ENCODE measurements around the gene MS4A4E.
"Not testable (repeated sequence)": the region's sequence is repeated elsewhere in the genome, so short reads cannot be mapped to it uniquely, and the experiment has no call there.

MS4A4E gene

DNA sequence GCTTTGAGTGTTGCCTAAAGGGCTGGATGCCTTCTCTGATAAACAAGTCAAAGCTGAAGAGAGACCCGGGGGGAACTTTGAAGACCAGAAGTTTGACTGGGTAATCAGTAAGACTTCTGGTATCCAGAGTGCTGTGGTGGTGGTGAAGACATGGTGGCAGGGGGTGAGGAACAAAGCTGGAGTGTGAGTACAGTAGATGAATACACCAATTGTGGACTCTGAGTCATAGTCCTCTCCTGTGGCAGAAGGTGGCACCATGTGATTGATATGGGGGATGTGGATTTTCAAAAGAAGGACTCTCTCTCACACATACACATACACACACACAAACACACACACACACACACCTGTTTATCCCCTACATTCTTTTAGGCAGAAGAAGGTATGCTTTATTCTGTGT, 72.4 kb downstream of the MS4A4E start:
- DNase-seq, result no peak

DNA sequence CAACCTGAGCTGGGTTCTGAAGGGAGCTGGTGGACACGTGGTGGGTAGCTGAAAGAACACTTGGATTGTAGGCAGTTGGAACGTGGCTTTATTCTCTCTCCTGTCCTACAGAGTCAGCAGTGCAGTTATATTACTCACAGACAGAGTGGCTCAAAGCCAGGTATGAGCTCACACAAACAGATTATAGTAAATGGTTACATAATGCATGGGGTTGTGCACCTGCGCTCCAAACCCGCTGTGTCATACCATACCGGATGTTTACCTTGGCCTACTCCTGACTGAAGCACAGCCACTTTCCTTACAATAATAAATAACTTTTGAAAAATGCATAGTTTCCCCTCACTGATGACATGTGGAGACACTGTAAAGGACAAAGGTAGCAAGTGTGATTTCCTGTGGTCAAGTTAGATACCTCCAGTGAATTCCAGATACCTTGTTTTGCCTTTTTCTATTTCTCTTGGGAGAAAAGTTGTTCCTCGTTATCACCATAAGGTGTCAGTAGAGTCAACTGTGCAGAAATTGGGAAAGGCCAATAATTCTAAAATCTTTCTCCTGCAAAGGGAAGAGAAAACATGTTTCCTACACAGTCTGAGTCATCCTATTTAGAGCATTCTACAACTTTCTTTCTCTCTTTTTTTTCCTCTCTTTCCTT, 73.5 kb downstream of the MS4A4E start:
- no peak for DNase-seq

DNA sequence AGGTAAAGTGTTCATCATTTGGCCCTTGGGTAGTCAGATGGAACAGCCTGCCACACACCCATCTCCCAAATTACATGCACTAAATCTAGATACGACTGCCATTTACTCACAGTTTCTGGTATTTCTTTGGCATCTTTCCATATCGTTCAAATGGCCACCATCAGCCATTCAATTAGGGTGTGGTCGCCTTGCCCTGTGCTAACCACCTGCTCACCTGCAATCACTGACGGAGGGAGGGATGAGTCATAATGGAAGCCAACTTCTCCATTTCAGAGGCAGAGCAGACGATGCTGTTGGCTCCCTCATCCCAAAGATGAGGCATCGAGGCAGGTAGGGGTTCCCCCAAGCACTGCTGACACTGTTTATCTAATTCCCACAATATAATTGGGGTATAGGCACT, 74.6 kb downstream of the MS4A4E start:
- no peak for DNase-seq

DNA sequence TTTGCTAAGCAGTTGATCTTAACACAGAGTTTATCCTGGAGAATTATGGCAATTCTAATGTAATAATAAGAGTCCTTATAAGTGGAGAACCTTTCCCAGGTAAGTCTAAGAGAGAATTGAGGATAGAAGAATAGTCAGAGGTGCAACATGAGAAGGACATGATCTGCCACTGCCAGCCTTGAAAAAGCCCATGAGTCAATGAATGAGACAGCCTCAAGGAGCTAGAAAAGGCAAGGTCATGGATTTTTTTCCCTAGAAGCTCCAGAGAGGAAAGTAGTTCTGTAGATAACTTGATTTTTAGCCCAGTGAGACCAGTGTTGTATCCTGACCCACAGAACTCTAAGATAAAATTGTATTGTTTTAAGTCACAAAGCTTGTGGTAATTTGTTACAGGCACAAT, 77.0 kb downstream of the MS4A4E start:
- DNase-seq, result no peak

DNA sequence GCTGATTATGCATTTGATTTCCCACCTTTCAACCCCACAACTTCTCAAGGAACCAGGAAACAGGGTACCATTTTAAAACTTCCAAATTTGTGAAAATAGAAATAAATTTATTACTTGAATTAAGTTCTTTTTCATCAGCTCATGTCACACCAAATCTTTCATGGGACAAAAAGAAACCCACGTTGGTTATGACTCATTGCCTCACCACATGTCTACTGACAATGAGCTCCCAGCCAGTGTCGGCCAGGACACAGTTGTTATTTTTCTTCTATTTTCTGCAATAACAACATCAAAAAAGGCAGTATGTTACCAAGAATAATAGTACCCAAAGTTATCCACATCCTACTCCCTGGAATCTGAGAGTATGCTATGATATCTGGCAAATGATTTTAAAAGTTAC, 77.4 kb downstream of the MS4A4E start:
- DNase-seq, result no peak

DNA sequence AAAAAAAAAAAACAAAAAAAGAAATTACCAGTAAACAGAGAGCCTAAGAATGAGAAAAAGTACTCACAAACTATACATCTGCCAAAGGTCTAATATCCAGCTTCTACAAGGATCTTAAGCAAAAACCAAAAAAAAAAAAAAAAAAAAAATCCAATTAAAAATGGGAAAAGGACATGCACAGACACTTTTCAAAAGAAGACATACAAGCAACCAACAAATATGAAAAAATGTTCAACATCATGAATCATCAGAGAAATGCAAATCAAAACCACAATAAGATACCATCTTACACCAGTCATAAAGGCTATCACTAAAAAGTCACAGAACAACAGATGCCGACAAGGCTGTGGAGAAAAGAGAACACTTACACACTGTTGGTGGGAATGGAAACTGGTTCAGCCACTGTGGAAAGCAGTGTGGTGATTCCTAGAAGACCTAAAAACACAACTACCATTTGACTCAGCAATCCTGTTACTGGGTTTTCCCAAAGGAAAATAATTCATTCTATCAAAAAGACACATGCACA, 78.3 kb downstream of the MS4A4E start:
- no peak for DNase-seq

DNA sequence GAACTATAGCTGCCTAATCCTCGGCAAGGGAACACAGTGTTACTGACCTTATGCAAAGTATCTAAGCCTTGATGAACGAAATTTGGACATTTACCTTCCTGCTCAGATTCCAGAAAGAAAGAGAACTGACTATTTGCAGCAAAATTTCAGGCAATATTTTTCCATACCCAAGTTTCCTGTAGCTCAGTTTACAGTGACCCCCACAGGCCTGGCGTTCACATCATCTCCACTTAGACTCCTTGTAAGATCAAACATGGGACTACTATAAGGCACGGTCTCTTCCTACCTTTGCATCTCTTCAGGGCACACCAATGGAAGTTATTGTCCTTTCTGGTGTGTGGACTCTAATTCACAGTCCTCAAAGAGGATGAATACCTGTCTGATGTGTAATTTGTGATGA, 81.2 kb downstream of the MS4A4E start:
- DNase-seq, result no peak

DNA sequence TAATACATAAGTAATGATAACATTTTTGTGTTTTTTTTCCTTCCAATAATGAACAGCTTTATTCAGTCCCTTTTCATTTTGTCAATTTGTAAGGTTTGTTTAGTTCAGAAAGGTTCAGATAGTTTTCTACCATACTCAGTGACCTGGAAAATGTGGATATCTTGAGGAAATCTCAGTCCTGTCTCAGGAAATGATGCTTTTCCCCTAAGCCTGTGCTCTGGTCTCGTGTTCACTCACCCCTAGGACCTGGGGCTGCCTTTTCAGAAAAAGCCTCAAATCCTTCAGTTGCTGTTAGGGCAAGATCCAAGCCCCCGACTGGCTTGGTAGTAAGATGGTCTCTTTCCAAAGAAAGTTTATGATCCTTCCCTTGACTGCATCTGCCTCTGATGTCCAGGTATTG, 81.8 kb downstream of the MS4A4E start:
- no peak for DNase-seq

DNA sequence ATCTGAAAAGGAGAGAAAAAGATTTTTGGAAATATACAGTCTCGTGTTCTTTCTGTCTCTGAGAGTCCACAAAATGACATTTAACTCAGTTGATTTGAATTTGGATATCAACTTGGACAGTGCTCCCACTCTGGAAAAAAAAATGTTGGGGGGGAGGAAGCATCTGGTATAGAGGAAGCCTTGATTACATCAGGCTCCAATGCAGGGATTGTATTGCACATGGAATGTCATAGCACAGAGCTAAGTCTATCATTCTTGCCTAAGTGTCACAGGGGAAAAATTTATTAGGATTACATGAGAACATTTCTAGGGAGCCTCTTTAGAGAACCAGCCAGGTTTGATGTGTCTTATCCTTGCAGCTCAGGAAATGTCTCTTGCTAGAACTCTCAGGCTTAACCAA, 83.1 kb downstream of the MS4A4E start:
- no peak for DNase-seq

DNA sequence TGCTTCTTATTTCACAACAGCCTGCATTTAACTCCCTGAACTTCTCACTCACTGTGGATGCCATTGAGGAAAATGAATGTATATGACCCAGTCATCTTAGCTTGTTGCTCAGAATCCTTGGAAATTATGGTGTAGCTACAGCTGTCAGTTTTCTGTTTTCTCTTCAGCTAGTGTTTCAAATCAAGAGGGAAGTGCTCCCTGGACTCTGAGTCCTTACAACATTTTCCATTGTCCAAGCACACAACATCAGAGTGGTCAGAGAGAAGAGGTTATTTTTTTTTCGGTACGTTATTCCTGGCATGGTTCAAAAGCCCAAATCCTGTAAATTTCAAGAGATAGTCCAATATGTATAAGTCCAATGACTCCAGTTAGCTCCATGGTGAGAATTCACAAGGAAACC, 83.7 kb downstream of the MS4A4E start:
- no peak for DNase-seq

DNA sequence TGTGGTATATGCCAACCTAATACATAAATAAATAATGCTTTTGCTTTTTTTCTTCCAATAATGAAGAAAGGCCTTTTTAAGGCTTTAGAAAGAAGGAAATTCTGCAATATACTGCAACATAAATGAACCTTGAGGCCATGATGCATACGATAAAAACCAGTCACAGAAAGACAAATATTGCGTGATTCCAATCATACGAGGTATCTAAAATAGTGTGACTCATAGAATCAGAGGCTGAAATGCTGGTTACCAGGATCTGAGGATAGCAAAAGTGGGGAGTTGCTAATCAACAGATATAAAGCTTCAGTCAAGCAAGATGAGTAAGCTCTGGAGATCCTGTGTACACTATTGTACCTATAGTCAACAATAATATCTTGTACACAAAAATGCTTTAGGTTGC, 84.3 kb downstream of the MS4A4E start:
- no peak for DNase-seq

DNA sequence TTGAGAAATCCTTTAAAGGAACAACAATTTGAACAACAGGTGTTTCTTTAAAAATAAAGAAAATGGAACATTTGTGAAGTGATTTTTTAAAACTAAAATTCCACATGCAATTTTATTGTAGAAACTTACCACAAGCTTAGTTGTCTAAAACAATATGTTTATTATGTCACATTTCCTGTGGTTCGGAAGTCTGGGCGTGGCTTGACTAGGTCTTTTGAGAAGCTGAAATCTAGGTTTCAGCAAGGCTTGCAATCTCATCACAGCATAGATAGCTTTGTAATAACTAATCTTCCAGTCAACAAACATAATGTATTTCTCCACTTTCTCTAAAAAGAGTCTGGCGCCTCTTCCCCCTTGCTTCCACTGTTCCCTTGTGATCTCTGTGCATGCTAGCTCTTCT, 87.0 kb downstream of the MS4A4E start:
- no peak for DNase-seq

DNA sequence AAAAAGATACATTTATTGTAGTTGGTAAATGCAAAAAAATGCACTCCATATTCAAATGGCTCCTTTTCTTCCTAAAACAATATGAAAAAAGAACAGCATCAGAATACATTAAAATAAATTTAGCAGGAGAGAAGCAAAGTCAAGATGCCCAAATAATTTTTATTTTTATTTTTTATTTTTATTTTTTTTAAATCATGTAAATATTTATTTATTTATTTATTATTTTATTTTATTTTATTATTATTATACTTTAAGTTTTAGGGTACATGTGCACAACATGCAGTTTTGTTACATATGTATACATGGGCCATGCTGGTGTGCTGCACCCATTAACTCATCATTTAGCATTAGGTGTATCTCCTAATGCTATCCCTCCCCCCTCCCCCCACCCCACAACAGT, 90.2 kb downstream of the MS4A4E start:
- not testable (repeated sequence) for DNase-seq

DNA sequence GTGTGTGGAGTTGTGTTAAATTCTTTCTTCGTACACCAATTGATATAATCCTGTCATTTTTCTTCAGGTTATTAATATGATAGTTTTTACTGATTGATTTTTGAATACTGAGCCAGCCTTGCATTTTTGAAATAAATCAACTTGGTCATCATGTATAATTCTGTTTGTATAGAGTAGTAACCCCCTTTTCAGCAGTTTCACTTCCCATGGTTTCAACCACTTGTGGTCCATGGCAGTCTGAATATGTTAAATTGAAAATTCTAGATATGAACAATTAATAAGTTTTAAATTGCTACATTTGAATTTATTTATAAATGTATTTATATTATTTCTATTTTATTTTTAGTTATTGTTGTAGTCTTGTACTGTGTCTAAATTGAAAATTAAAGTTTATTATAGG, 92.7 kb downstream of the MS4A4E start:
- no peak for DNase-seq

Measured in bone marrow (tissue), 2 donors.